SK-N-MC (cell line): Measurements from ENCODE around the gene BST1.

Experiments used
- DNase-seq: peaks from one replicate; pipeline ENCODE4 v3.0.0-alpha.2; 2011; ENCODE audit warnings: low read depth, low spot score
- H3K27ac ChIP-seq: fragments of 200-600 bp; sonication (generic); 2 replicates; pipeline ENCODE4 v1.5.1; 2016; ENCODE audit warnings: mixed run types
- H3K36me3 ChIP-seq: fragments of 200-600 bp; sonication (generic); 2 replicates; pipeline ENCODE4 v1.6.1; 2017; ENCODE audit warnings: antibody characterized with exemption, low read length, mixed read lengths; ENCODE audit not compliant: insufficient read depth
- H3K4me3 ChIP-seq: fragments of 200-600 bp; sonication (generic); 2 replicates; pipeline ENCODE4 v1.5.1; 2016
- H3K9ac ChIP-seq: fragments of 200-600 bp; sonication (generic); 2 replicates; pipeline ENCODE4 v1.8.0; 2017; ENCODE audit warnings: mixed run types, mixed read lengths; ENCODE audit not compliant: insufficient read length
- H3K9me3 ChIP-seq: fragments of 200-600 bp; sonication (generic); 2 replicates; pipeline ENCODE4 v1.6.1; 2017; ENCODE audit warnings: low read depth, mild to moderate bottlenecking, antibody characterized with exemption, low read length, moderate library complexity, mixed read lengths
- EZH2 ChIP-seq: fragments of 200-600 bp; sonication (generic); IDR thresholded peaks from one replicate; pipeline ENCODE4 v1.6.1; 2017; ENCODE audit warnings: antibody characterized with exemption
- FOXP2 ChIP-seq: optimal IDR thresholded peaks from 2 replicates; pipeline ENCODE3; 2011; ENCODE audit warnings: mild to moderate bottlenecking, moderate library complexity; ENCODE audit not compliant: insufficient read depth; ENCODE audit errors: extremely low read length, control extremely low read depth
- POLR2AphosphoS5 ChIP-seq: IDR thresholded peaks from 2 replicates; pipeline ENCODE4 v1.6.1; 2012; ENCODE audit warnings: mild to moderate bottlenecking, low read depth, low read length, borderline replicate concordance

The BST1 gene

GRCh38 chr4:15691346-15692135 is 11.3 kb upstream of the BST1 start:
- DNase-seq, result no peak
- Histone ChIP-seq H3K9ac (no peak overlapping the region), H3K27ac (no peak overlapping the region)

GRCh38 chr4:15692602-15693001 is 10.3 kb upstream of the BST1 start:
- Histone ChIP-seq H3K9ac (no peak overlapping the region), H3K9me3 (no peaks in the 10 kb centered on the region), H3K27ac (no peak overlapping the region), H3K36me3 (peaks cover 2% of the 10 kb centered on the region; the same call in 1 of the 2 replicates), H3K4me3 (no peak overlapping the region)
- no peak for TF ChIP-seq POLR2AphosphoS5
- TF ChIP-seq EZH2, result no peak
- no peak for DNase-seq

More at GRCh38 chr4:15691346-15692135, 11.3 kb upstream of the BST1 start:
- no peak overlapping the region for H3K4me3 ChIP-seq
- no peak for TF ChIP-seq EZH2
- peaks cover 10% of the 10 kb centered on the region for H3K36me3 ChIP-seq
- no peaks in the 10 kb centered on the region for H3K9me3 ChIP-seq

DNA sequence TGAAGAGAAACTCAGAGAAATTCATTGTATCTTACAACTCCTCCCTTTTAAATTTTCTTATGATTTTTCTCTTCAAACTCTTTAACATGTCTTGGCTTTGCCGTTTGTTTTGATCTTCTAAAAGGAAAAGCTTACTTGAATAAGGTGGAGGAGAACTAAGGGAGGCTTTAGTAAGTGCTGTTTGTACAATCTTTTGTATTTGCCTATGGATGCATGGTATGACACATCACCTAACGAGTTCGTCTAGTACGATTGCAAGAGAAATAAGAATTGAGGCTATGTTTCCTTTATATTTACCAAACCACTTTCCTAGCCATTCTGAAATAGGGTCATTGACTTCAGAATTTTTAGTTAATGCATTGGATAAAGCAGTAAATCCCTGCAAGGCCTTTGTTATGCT is 8.4 kb upstream of the BST1 start:
- TF ChIP-seq POLR2AphosphoS5 (no peak), EZH2 (no peak), FOXP2 (no peak)
- DNase-seq, result no peak
- H3K9me3 ChIP-seq, result no peaks in the 10 kb centered on the region
- no peak overlapping the region for H3K27ac ChIP-seq
- no peak overlapping the region for H3K9ac ChIP-seq
- no peaks in the 10 kb centered on the region for H3K36me3 ChIP-seq
- no peak overlapping the region for H3K4me3 ChIP-seq

GRCh38 chr4:15695240-15695699 is 7.6 kb upstream of the BST1 start:
- Histone ChIP-seq H3K36me3 (no peaks in the 10 kb centered on the region), H3K4me3 (no peak overlapping the region), H3K9ac (no peak overlapping the region), H3K9me3 (no peaks in the 10 kb centered on the region), H3K27ac (no peak overlapping the region)
- TF ChIP-seq POLR2AphosphoS5, result no peak
- TF ChIP-seq FOXP2, result no peak
- no peak for TF ChIP-seq EZH2
- no peak for DNase-seq

GRCh38 chr4:15695729-15696128 is 7.1 kb upstream of the BST1 start:
- Histone ChIP-seq H3K9ac (no peak overlapping the region), H3K36me3 (no peaks in the 10 kb centered on the region), H3K27ac (no peak overlapping the region), H3K4me3 (no peak overlapping the region), H3K9me3 (no peaks in the 10 kb centered on the region)
- TF ChIP-seq POLR2AphosphoS5 (no peak), EZH2 (no peak), FOXP2 (no peak)
- no peak for DNase-seq

DNA sequence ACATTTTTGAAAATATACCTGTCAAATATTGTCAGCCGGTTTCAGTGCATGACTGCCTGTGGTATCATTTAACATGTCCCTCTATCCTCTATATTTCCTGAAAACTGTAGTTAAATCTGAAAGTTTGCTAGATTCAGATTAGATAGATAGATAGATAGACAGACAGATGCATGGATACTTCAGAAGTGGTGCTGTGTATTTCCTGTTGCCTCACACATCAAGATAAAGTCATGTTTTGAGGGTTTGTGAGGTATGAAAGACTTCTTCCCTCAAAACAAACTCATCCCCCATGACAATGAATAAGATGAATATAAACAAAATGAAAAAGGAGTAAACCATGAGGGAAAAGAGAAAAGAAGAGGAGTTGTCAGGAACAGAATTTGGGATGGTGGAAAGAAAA is 6.0 kb upstream of the BST1 start:
- H3K36me3 ChIP-seq, result no peaks in the 10 kb centered on the region
- H3K27ac ChIP-seq, result no peak overlapping the region
- no peaks in the 10 kb centered on the region for H3K9me3 ChIP-seq
- TF ChIP-seq POLR2AphosphoS5, result no peak
- no peak for TF ChIP-seq FOXP2
- TF ChIP-seq EZH2, result no peak
- no peak for DNase-seq
- no peak overlapping the region for H3K4me3 ChIP-seq
- H3K9ac ChIP-seq, result no peak overlapping the region

DNA sequence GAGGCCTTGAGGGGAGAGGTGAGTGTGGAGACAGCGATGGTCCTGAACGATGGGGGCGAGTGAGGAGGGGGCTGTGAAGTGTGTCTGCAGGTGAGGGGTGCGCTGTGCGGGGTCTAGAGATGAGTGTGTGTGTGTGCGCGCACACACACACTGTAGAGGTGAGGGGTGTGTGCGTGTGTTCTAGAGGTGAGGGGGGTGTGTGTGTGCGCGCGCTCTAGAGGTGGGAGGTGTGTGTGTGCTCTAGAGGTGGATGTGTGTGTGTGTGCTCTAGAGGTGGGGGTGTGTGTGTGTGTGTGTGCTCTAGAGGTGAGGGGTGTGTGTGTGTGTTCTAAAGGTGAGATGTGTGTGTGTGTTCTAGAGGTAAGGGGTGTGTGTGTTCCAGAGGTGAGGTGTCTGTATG is 574 bp downstream of the BST1 start:
- TF ChIP-seq POLR2AphosphoS5, result no peak
- TF ChIP-seq EZH2, result no peak
- no peak for TF ChIP-seq FOXP2
- Histone ChIP-seq H3K4me3 (no peak overlapping the region), H3K36me3 (no peaks in the 10 kb centered on the region), H3K27ac (no peak overlapping the region), H3K9me3 (no peaks in the 10 kb centered on the region), H3K9ac (no peak overlapping the region)
- DNase-seq, result no peak

DNA sequence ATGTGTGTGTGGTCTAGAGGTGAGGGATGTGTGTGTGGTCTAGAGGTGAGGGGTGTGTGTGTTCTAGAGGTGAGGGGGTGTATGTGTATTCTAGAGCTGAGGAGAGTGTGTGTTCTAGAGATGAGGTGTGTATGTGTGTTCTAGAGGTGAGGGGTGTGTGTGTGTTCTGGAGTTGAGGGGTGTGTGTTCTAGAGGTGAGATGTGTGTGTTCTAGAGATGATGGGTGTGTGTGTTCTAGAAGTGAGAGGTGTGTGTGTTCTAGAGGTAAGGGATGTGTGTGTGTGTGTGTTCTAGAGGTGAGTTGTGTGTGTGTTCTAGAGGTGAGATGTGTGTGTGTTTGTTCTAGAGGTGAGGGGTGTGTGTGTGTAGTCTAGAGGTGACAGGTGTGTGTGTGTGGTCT is 1.3 kb downstream of the BST1 start:
- TF ChIP-seq POLR2AphosphoS5, result no peak
- no peak for TF ChIP-seq FOXP2
- no peak for TF ChIP-seq EZH2
- DNase-seq, result no peak
- Histone ChIP-seq H3K27ac (no peak overlapping the region), H3K9me3 (no peaks in the 10 kb centered on the region), H3K4me3 (no peak overlapping the region), H3K9ac (no peak overlapping the region), H3K36me3 (no peaks in the 10 kb centered on the region)
